NT2/D1 (cell line): ENCODE data around the gene FBL.

Experiments used
- DNase-seq: peaks from one replicate; pipeline ENCODE4 v3.0.0-alpha.2; 2011; ENCODE audit warnings: low read depth, low spot score
- H3K27me3 ChIP-seq: 2 replicates; pipeline ENCODE4 v1.6.0; 2011; ENCODE audit warnings: mild to moderate bottlenecking; ENCODE audit not compliant: insufficient read length, insufficient read depth
- H3K36me3 ChIP-seq: 2 replicates; pipeline ENCODE4 v1.6.1; 2011; ENCODE audit warnings: mild to moderate bottlenecking, low read length, mixed read lengths; ENCODE audit not compliant: insufficient read depth, insufficient read length
- H3K4me1 ChIP-seq: 2 replicates; pipeline ENCODE4 v1.5.1; 2011; ENCODE audit not compliant: insufficient read depth, insufficient read length
- H3K4me3 ChIP-seq: 2 replicates; pipeline ENCODE4 v1.5.1; 2011; ENCODE audit warnings: low read depth; ENCODE audit not compliant: insufficient read length
- H3K9ac ChIP-seq: 2 replicates; pipeline ENCODE4 v1.6.0; 2011; ENCODE audit warnings: low read depth; ENCODE audit not compliant: insufficient read length
- H3K9me3 ChIP-seq: 2 replicates; pipeline ENCODE4 v1.5.1; 2011; ENCODE audit warnings: mild to moderate bottlenecking, low read length; ENCODE audit not compliant: insufficient read depth
- SUZ12 ChIP-seq: IDR thresholded peaks from 2 replicates; pipeline ENCODE4 v1.6.1; 2011; ENCODE audit not compliant: insufficient read length, insufficient read depth; ENCODE audit errors: extremely low read depth
- YY1 ChIP-seq: IDR thresholded peaks from 2 replicates; pipeline ENCODE4 v1.6.1; 2011; ENCODE audit not compliant: insufficient read length, insufficient read depth
- ZNF274 ChIP-seq: IDR thresholded peaks from 2 replicates; pipeline ENCODE4 v1.6.1; 2011; ENCODE audit warnings: mild to moderate bottlenecking, low read depth, low read length

Gene FBL

DNA sequence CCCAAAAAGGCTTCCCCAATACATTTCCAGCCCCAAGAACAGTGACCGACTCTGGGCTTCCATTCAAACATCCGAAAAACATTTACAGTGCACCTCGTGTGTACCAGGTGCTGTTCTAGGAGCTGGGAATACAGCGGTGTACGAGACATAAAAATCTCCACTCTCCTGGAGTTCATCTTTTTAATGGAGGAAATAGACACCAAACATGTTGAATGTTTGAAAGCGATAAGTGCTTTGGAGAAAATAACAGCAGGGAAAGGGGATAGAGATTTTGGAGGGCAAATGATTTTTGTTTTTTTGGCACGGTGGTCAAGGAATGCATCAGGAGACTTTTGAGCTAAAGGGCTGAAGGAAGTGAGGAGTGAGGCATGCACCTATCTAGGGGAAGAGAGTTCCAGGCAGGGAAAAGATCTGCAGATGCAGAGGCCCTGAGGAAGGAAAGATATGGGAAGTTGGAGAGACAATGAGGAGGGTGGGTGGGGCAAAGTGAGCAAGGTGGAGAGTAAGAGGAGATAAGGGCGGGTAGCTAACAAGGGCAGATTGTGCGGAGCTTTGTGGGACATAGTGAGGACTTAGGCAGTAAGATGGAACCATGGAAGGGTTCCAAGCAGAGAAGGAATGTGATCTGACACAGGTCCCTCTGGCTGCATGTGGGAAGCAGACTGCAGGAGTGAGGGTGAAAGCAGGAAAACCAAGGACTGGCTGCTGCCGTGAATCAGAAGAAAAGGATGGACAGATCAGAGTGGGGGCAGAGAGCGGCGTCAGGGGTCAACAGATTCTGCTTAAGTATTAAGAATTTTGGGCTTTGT, 703 bp upstream of the FBL start:
- TF ChIP-seq ZNF274 (no peak), YY1 (no peak), SUZ12 (no peak)
- no peak for DNase-seq

DNA sequence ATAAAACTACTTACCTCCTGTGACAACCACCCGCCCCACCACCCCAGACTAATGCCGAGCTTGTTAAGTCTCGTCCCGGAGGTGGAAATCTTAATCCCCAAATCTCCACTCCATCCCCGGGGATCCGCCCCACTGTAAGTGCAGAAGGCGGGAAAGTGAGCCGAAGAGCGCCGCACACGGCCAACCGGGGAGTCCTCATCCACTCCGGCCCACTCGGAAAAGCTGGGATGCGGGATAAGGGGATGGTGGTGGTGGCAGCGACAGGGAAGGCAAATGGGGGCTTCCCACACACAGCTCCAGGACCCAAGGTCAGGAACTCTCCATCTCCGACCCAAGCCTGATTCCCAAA, 621 bp downstream of the FBL start:
- H3K27me3 ChIP-seq, result no peaks in the 10 kb centered on the region
- no peaks in the 10 kb centered on the region for H3K9me3 ChIP-seq
- peak overlapping the region; percentile 98 for H3K9ac ChIP-seq
- TF ChIP-seq SUZ12 (no peak), ZNF274 (no peak), YY1 (no peak)
- H3K4me1 ChIP-seq, result peaks cover 2% of the 10 kb centered on the region
- no peak for DNase-seq
- H3K36me3 ChIP-seq, result peaks cover 13% of the 10 kb centered on the region
- H3K4me3 ChIP-seq, result peak overlapping the region; percentile 92

More for the DNA sequence above, 703 bp upstream of the FBL start:
- Histone ChIP-seq H3K9me3 (no peaks in the 10 kb centered on the region), H3K4me1 (peaks cover 2% of the 10 kb centered on the region), H3K36me3 (peaks cover 3% of the 10 kb centered on the region), H3K27me3 (no peaks in the 10 kb centered on the region), H3K4me3 (peak overlapping the region; percentile 51), H3K9ac (peak overlapping the region; percentile 98)

DNA sequence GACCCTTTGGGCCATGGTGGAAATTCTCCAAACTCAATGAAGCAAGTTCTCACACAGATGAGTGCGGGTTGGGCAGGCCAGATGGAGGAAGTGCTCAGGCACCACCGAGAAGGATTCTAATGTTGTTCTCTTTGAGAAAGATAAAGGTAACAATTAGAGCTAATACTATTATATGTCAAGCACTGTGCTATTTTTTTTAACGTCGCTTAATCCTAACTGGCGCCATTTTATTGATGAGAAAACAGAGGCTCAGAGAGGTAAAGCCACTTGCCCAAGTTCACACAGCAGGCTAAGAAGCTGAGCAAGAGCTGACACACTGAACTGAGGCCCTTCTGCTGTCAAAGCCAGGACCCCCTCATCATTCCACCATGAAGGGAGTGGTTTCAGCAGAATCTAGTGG, 1.0 kb downstream of the FBL start:
- Histone ChIP-seq H3K27me3 (no peaks in the 10 kb centered on the region), H3K36me3 (peaks cover 15% of the 10 kb centered on the region), H3K9me3 (no peaks in the 10 kb centered on the region), H3K4me3 (peak overlapping the region; percentile 92), H3K4me1 (peaks cover 2% of the 10 kb centered on the region), H3K9ac (peak overlapping the region; percentile 98)
- DNase-seq, result no peak
- TF ChIP-seq SUZ12 (no peak), YY1 (no peak), ZNF274 (no peak)

DNA sequence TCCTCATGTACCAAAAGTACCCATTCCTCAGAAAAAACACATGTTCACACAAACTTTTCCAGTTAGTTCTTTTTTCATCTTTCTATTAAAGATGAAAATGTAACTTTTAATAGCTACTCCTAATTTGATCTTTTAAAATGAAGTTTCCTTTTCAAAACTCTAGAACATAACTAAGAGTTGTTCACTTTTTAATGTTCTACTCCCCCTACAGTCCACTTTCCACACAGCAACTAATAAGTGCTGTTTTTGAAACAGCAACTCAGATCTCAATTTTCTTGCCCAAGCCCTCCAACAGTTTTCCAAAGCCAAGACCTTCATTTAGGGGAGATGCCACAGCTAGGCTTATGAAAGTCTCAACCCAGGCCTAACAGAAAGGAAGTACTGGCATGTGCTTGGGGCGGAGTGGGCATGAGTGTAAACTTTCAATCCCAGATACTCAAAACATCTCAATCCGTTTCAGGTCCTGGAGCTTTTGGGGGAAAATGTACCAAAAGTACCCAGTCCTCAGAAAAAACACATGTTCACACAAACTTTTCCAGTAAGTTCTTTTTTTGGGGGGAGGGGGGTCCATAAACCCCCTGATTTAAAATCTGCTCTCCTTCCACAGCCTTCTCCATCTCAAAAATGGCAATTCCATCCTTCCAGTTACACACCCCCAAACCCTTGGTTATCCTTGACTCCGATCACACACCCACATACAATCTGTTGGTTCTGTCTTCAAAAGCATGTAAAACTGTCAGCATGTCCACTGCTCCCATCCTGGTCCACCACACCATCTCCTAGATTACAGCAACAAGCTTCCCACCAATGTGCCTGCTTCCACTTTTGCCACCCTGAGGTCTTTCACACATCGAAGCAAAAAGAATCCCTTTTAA, 2.0 kb downstream of the FBL start:
- H3K36me3 ChIP-seq, result peaks cover 26% of the 10 kb centered on the region
- no peaks in the 10 kb centered on the region for H3K9me3 ChIP-seq
- H3K9ac ChIP-seq, result peak overlapping the region; percentile 53
- H3K27me3 ChIP-seq, result no peaks in the 10 kb centered on the region
- H3K4me3 ChIP-seq, result peak overlapping the region; percentile 92
- H3K4me1 ChIP-seq, result peaks cover 2% of the 10 kb centered on the region
- DNase-seq, result no peak
- TF ChIP-seq SUZ12 (no peak), YY1 (no peak), ZNF274 (no peak)

DNA sequence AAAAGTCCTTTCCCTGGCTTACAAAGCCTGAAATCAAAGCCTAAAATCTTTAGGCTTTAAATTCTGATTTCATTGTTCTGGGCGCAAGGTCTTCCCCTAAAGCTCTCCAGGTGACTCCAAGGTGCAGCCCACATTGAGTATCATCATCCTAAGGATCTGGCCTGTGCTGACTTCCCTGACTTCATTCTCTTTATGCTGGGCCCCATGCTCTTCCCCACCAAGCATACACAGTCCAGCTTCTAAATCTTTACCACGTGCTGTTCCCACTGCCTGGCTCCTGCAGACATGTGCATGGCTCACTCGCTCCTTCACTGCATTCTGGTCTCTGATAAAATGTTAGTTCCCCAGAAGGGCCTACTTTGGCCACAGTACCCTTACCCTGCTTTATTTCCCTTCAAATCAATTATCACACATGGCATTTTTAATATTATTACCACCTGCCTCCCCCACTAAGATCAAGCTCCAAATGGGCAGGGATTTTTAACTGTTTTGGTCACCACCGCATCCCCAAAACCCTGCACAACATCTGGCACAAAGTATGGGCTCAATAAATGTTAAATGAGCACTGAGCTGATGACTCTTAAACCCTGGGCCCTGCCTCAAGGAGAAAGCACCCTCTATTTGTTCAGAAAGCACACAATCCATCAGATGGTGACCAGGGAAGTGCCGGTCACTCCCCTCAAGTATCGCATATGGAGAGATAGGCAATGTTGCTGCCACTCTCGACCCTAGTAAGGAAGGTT, 3.3 kb downstream of the FBL start:
- peak overlapping the region; percentile 50 for H3K9ac ChIP-seq
- H3K36me3 ChIP-seq, result peaks cover 39% of the 10 kb centered on the region
- DNase-seq, result no peak
- H3K27me3 ChIP-seq, result no peaks in the 10 kb centered on the region
- TF ChIP-seq SUZ12 (no peak), ZNF274 (no peak), YY1 (no peak)
- peaks cover 2% of the 10 kb centered on the region for H3K4me1 ChIP-seq
- H3K4me3 ChIP-seq, result no peak overlapping the region
- H3K9me3 ChIP-seq, result no peaks in the 10 kb centered on the region

DNA sequence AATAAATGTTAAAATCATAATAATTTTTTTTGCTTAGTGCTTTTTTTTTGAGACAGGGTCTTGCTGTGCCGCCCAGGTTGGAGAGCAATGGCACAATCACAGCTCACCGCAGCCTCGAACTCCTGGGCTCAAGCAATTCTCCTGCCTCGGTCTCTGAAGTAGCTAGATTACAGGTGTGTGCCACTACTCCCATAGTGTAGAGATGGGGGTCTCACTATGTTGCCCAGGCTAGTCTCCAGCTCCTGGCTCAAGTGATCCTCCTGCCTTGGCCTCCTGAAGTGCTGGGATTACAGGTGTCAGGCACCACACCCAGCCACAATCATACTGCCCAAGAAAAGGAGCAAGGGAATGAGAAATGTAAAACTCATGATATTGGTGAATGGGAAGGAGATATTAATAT, 5.1 kb downstream of the FBL start:
- H3K36me3 ChIP-seq, result peaks cover 57% of the 10 kb centered on the region
- no peak for TF ChIP-seq YY1
- no peak for TF ChIP-seq ZNF274
- no peak for TF ChIP-seq SUZ12

DNA sequence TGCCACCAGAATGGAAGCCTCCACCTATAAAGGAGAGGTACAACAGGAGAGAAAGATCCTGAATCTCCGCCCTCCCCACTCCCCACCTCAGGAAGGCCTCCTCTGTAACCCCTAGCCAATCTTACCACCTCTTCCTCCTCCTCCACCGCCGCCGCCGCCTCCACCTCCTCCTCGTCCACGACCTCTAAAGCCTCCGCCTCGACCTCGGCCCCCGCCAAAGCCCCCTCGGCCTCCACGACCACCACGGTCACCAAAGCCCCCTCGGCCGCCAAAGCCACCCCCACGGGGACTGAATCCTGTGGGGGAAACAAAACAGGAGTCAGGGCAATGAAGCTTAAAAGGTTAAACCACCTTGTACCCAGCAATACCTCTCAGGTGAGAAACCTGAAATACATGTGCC, 5.7 kb downstream of the FBL start:
- no peak for DNase-seq
- no peaks in the 10 kb centered on the region for H3K9me3 ChIP-seq
- TF ChIP-seq YY1 (no peak), SUZ12 (no peak), ZNF274 (no peak)
- peaks cover 59% of the 10 kb centered on the region for H3K36me3 ChIP-seq
- no peak overlapping the region for H3K9ac ChIP-seq
- no peak overlapping the region for H3K4me3 ChIP-seq
- no peaks in the 10 kb centered on the region for H3K4me1 ChIP-seq
- H3K27me3 ChIP-seq, result no peaks in the 10 kb centered on the region

More for the DNA sequence above, 5.1 kb downstream of the FBL start:
- DNase-seq, result no peak
- H3K4me3 ChIP-seq, result no peak overlapping the region
- no peaks in the 10 kb centered on the region for H3K9me3 ChIP-seq
- H3K27me3 ChIP-seq, result no peaks in the 10 kb centered on the region
- H3K4me1 ChIP-seq, result no peaks in the 10 kb centered on the region
- H3K9ac ChIP-seq, result no peak overlapping the region
